GM10248 (cell line): ENCODE data around the gene RPL7A.

Experiments
- CTCF ChIA-PET: fragments of 300-600 bp; sonication (Branson Sonifier 250); formaldehyde crosslinking; extraction: SDS; loops from one replicate; lab custom pipeline; 2021; ENCODE audit warnings: antibody characterized with exemption; lab: Yijun Ruan, JAX
- POLR2A ChIA-PET: fragments of 350-650 bp; sonication (Branson Sonifier 250); formaldehyde crosslinking; extraction: SDS; loops from one replicate; lab custom pipeline; 2020; ENCODE audit warnings: antibody characterized with exemption; lab: Yijun Ruan, JAX
- DNase-seq: peaks from one replicate; pipeline ENCODE4 v3.0.0; 2012; ENCODE audit errors: extremely low spot score
- CTCF ChIP-seq: IDR thresholded peaks from 2 replicates; pipeline ENCODE4 v1.5.1; 2012; ENCODE audit warnings: mild to moderate bottlenecking, low read depth; ENCODE audit errors: extremely low read depth, missing control alignments, control extremely low read depth

RPL7A gene

DNA sequence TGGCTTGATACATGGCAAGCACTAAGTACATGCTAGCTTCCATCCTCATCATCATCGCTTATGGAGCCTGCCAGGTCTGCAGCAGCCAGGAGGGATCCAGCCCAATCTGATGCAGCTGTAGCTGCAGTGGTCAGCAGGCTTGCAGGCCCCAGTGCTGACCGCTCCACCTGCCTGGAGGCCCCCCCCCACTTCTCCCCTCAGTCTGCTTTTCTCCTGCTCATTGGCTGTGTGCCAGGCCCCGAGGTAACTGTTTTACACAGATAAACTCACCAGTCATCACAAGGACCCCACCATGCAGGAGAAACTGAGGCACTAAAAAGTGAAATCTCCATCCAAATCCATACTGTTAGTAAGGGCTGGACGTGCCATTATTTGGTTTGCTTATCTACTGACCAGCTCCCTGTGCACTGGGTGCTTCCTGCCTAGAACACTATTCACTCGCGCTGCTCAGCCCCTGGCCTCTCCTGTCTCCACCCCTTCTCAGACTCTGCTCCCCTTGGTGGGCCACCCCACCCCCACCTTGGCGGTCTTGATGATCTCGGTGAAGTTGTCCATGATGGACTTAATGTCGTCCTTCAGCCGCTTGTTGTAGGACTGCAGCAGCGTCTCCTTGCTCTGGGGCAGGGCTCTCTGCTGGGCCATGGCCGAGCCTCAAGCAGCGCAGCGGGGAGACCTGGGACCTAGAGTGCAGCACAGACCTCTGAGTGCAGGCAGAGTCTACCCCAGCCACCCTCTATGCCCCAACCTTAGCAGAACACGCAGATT, 1.8 kb upstream of the RPL7A start:
- ChIA-PET CTCF (no interaction called here), POLR2A (interaction anchor here (0.6 to 2.2 kb wide), 2 partner anchors 11 to 14 kb away, joined by 3 to 14 read pairs; partner anchors contain the start of genes SURF1 and SURF2)
- no peak for TF ChIP-seq CTCF
- no peak for DNase-seq

DNA sequence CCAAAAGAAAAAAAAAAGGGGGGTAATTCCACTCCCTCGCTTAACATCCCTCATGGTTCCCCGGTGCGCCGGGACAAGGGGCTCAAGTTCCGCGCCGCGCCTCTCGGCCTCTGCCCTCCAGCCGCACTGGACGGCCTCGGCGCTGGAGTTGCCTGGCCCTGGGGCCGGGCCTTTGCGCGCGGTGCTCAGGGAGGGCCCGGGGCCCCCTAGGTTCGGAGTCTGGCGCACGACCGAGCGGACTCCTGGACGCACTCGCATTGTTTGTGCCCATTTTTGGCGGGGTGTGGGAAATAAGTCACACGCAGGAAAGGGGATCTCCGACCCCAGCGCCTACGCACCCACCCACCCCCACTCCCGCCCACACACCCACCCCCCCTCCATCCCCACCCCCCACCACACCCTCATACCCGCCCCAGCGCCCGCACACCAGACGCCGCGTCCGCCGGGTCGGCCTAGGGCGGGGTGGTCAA, 468 bp upstream of the RPL7A start:
- TF ChIP-seq CTCF = no peak
- peak; percentile 75 for DNase-seq
- CTCF ChIA-PET = no interaction called here
- POLR2A ChIA-PET = interaction anchor here (0.7 to 2.2 kb wide), 11 partner anchors 8 to 677 kb away, joined by 3 to 14 read pairs (median 4); partner anchors contain the start of genes GTF3C4, GTF3C5, STKLD1 and SURF1

DNA sequence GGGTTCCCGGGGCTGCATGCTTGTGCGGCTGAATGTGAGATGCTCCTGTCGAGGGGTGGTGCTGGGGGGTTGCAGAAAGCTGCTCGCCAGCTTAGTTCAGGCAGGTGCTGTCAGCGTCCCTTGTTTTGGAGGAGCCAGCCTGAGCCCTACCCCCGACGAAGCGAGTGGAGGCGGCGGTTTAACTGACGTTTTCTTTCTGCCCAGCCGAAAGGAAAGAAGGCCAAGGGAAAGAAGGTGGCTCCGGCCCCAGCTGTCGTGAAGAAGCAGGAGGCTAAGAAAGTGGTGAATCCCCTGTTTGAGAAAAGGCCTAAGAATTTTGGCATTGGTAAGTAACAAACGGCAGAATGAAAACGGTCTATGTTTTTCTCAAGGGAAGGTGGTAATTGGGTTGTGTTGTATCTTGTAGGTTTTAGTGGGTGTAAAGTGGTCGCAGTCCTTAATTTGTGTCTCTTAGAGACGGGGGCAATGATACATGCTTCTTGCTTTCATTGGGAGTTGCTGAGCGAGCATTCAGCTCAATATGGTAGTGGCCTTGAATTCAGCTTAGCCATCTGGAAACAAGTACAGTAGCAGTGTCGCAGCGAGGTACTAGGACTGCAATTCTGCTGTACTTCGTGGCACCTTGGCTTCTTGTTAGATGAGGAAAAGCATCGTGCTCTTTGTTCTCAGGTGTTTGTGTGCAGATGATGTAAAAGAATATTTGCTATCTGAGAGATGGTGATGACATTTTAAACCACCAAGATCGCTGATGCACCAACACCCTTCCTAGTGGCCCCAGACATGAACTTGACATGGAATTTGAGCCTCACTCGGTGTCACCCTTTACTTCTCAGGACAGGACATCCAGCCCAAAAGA, 928 bp downstream of the RPL7A start:
- ChIA-PET CTCF (interaction anchor here (2.4 kb wide), 1 partner anchor 23 kb away, joined by 10 read pairs; no protein-coding TSS in a partner anchor), POLR2A (interaction anchor here (1.0 to 2.2 kb wide), 6 partner anchors 8 to 28 kb away, joined by 3 to 14 read pairs (median 8); partner anchors contain the start of genes SURF1 and SURF2)
- DNase-seq = no peak
- TF ChIP-seq CTCF = no peak

- ChIA-PET CTCF (interaction anchor here (1.0 to 2.4 kb wide), 8 partner anchors 8 to 135 kb away, joined by 3 to 10 read pairs (median 4); no protein-coding TSS in a partner anchor), POLR2A (interaction anchor here (1.3 to 1.7 kb wide), 3 partner anchors 22 to 27 kb away, joined by 3 to 7 read pairs (median 3); no protein-coding TSS in a partner anchor)
- DNase-seq = no peak
- TF ChIP-seq CTCF = no peak
Measured at GRCh38 chr9:133349965-133350616, 2.1 kb downstream of the RPL7A start.

- CTCF ChIA-PET = interaction anchor here (0.9 to 2.4 kb wide), 7 partner anchors 8 to 22 kb away, joined by 3 to 10 read pairs (median 4); no protein-coding TSS in a partner anchor
- no peak for DNase-seq
- POLR2A ChIA-PET = interaction anchor here (0.5 to 1.7 kb wide), 3 partner anchors 10 to 22 kb away, joined by 6 to 7 read pairs (median 7); no protein-coding TSS in a partner anchor
- no peak for TF ChIP-seq CTCF
Measured at GRCh38 chr9:133351526-133351907, 3.5 kb downstream of the RPL7A start.
